Left kidney (tissue), 8 donors: ENCODE measurements around the gene PKP4. TPM values are rescaled to one million over a fixed set of nuclear protein-coding genes. Genes with fewer than 3 reads are reported as not detected.
A peak's percentile ranks its signal among the peaks of the same experiment; 100 is the strongest.
"Not testable (repeated sequence)": the region's sequence is repeated elsewhere in the genome, so short reads cannot be mapped to it uniquely, and the experiment has no call there.

Experiments
- DNase-seq: peaks from one replicate; pipeline ENCODE4 v3.0.0-alpha.2; 2013
- long read RNA-seq, 8 donors: transcript quantifications; one replicate each; lab custom pipeline, GENCODE V29; 2026
- polyA plus RNA-seq: library from polyadenylated mRNA; unstranded; fragments of 120-200 nt; gene quantifications from one replicate; pipeline ENCODE4 v1.2.1, GENCODE V29; 2013; ENCODE audit not compliant: insufficient read length

The PKP4 gene, protein sequence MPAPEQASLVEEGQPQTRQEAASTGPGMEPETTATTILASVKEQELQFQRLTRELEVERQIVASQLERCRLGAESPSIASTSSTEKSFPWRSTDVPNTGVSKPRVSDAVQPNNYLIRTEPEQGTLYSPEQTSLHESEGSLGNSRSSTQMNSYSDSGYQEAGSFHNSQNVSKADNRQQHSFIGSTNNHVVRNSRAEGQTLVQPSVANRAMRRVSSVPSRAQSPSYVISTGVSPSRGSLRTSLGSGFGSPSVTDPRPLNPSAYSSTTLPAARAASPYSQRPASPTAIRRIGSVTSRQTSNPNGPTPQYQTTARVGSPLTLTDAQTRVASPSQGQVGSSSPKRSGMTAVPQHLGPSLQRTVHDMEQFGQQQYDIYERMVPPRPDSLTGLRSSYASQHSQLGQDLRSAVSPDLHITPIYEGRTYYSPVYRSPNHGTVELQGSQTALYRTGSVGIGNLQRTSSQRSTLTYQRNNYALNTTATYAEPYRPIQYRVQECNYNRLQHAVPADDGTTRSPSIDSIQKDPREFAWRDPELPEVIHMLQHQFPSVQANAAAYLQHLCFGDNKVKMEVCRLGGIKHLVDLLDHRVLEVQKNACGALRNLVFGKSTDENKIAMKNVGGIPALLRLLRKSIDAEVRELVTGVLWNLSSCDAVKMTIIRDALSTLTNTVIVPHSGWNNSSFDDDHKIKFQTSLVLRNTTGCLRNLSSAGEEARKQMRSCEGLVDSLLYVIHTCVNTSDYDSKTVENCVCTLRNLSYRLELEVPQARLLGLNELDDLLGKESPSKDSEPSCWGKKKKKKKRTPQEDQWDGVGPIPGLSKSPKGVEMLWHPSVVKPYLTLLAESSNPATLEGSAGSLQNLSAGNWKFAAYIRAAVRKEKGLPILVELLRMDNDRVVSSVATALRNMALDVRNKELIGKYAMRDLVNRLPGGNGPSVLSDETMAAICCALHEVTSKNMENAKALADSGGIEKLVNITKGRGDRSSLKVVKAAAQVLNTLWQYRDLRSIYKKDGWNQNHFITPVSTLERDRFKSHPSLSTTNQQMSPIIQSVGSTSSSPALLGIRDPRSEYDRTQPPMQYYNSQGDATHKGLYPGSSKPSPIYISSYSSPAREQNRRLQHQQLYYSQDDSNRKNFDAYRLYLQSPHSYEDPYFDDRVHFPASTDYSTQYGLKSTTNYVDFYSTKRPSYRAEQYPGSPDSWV
- polyA plus RNA-seq = 200 TPM
- long read RNA-seq, donor 1, transcript PKP4-212 (3 exons, 452 nt) = major isoform, 5 of 31 reads
- long read RNA-seq, donor 1, partial matches to known transcripts = 25 of 31 reads
- long read RNA-seq, donor 1, other reads (novel, unspliced or antisense) = 0 of 31 reads
- long read RNA-seq, donor 2, partial matches to known transcripts = 151 of 156 reads
- long read RNA-seq, donor 2, other reads (novel, unspliced or antisense) = 0 of 156 reads
- long read RNA-seq, donor 3, partial matches to known transcripts = 8 of 14 reads
- long read RNA-seq, donor 3, other reads (novel, unspliced or antisense) = 0 of 14 reads
- long read RNA-seq, donor 4, partial matches to known transcripts = 18 of 19 reads
- long read RNA-seq, donor 4, other reads (novel, unspliced or antisense) = 0 of 19 reads
- long read RNA-seq, donor 5, transcript PKP4-212 (3 exons, 452 nt) = major isoform, 5 of 8 reads
- long read RNA-seq, donor 5, partial matches to known transcripts = 0 of 8 reads
- long read RNA-seq, donor 5, other reads (novel, unspliced or antisense) = 0 of 8 reads
- long read RNA-seq, donor 6, partial matches to known transcripts = 0 of 6 reads
- long read RNA-seq, donor 6, other reads (novel, unspliced or antisense) = 0 of 6 reads
- long read RNA-seq, donor 7, full-length matches to known transcripts = 14 of 31 reads
- long read RNA-seq, donor 7, partial matches to known transcripts = 17 of 31 reads
- long read RNA-seq, donor 7, other reads (novel, unspliced or antisense) = 0 of 31 reads
- long read RNA-seq, donor 8, full-length matches to known transcripts = 4 of 65 reads
- long read RNA-seq, donor 8, partial matches to known transcripts = 61 of 65 reads
- long read RNA-seq, donor 8, other reads (novel, unspliced or antisense) = 0 of 65 reads

DNA sequence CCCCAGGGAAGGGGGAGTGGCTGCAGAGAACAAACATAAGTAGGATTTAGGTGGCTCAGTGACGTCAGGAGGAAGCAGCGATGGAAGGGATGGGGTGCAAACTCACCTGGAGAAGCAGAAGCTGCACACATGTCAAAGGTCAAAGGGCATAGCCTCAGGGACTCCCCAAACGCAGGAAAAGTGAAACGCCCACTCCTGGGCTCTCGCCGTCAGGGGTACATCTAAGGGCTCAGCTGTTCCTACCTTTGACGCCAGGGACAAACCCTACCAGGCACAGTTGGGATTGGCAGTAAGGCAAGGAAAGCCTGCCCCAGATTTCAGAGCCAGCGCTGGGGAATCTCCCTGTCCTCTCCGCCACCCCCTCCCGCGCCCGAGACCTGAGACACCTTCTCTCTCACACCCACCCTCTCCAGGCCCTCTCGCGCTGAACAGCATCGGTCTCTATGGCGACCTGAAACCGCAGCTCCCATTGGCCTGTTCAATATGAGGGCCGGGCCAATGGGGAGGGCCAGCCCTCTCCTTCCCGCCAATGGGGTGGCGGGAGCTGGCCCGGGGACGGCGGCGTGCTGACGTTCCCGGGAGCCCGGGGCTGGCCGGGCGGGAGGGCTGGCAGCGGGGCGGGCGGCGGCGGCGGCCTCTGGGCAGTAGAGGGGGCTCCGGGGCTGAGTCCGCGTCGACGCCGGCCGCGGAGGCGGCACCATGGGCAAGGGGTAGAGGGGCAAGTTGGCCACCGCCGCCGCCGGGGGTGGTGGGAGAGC is at the start of gene PKP4, which contains the start of gene CCDC148:
TSS of gene PKP4 (plus strand) at position 644 of the 758 bp plus-strand sequence. CDS start 76,233 bp downstream, outside the sequence.
TSS of gene CCDC148 (minus strand) at position 445 of the 758 bp plus-strand sequence. CDS start at position 131, 314 bp downstream.
- peak; percentile 95 for DNase-seq

DNA sequence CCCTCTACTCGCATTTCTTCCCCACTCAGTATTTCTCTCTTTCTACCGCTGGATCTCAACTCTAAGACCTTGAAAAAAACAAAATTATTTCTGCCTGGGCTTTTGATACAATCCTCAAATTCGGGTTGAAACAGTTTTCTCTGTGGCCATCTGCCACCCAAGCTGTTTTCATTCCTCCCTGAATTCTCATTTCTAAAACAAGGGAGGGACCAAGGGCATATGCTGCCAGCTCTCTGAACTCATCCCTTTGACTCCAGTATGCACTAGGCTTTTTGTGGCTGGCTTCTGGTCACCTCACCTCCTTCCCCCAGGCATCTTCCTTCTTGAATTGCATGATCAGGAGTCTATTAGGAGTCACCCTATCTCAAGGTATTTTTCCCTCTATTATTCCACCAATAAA is 49.7 kb upstream of the PKP4 start:
- no peak for DNase-seq

DNA sequence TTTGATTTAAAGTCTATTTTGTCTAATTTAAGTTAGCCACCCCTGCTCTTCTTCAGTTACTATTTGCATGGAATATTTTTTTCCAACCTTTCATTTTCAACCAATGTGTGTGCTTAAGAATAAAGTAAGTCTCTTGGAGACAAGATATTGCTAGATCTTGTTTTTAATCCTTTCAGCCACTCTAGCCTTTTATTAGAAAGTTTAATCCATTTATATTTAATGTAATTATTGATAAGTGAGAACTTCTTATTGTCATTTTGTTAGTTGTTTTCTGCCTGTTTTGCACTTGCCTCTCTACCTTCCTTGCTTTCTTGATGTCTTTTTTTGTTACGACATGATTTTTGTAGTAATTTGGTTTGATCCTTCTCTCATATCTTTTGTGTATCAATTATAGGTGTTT is 46.6 kb upstream of the PKP4 start:
- no peak for DNase-seq

DNA sequence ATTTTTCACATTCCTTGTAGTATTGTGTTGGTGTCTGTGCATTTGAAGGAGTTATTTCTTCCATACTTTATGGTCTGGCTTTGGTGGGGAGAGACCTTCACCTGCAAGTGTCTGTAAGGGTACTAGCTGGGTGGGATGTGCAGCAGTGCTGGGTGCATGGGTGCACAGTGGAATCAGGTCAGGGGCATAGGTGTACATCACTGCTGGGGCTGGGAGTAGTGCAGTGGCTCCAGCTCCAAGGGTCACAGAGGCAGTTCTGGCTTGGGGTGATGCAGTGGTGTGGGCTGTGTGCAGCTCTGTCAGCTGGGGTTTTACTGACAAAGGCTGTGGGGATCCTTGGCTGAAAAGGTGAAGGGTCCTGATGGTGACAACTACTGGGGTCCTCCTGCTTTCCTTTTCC is 45.0 kb upstream of the PKP4 start:
- DNase-seq = no peak

GRCh38 chr2:158412206-158412605 is 44.5 kb upstream of the PKP4 start:
- no peak for DNase-seq

DNA sequence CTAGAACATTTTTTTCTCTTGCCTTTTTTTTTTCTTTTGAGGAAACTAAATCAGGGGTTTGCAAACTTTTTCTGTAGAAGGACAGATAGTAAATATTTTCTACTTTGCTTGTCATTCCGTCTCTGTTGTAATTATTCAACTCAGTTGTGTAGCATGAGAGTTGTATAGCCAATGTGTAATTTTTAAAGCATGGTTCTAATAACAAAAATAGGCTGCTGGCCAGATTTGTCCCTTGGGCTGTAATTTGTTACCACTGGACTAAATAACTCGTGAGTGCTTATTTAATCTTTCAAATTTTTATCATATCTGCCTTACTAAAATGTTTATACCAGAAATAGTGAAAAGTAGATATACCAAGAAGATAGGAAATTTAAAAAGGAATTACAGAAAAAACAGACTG is 43.2 kb upstream of the PKP4 start:
- DNase-seq = no peak

GRCh38 chr2:158414538-158414937 is 42.2 kb upstream of the PKP4 start:
- no peak for DNase-seq

DNA sequence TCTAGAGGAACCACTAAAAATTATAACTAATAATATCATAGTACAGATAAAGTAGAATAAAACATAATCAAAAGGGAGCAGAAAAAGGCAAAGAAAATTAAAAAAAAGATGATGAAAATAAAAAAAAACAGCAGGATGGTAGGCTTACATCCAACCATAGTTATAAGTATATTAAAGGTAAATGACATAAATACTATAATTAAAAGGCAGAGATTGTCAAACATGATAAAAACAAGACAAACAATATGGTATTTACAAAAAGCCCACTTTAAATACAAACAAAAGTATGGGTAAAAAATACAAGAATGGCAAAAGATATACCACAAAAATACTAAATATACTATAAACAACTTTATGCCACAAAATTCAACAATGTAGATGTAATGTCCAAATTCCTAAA is 24.6 kb upstream of the PKP4 start:
- no peak for DNase-seq

DNA sequence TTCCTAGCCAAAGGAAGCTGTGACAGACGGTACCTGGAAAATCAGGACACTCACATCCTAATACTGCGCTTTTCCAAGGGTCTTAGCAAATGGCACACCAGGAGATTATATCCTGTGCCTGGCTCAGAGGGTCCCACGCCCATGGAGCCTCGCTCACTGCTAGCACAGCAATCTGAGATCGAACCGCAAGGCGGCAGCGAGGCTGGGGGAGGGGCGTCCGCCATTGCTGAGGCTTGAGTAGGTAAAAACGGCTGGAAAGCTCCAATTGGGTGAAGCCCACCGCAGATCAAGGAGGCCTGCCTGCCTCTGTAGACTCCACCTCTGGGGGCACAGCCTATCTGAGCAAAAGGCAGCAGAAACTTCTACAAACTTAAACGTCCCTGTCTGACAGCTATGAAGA is 23.0 kb upstream of the PKP4 start:
- not testable (repeated sequence) for DNase-seq

- DNase-seq = not testable (repeated sequence)
Measured at GRCh38 chr2:158439062-158439461, 17.7 kb upstream of the PKP4 start.

DNA sequence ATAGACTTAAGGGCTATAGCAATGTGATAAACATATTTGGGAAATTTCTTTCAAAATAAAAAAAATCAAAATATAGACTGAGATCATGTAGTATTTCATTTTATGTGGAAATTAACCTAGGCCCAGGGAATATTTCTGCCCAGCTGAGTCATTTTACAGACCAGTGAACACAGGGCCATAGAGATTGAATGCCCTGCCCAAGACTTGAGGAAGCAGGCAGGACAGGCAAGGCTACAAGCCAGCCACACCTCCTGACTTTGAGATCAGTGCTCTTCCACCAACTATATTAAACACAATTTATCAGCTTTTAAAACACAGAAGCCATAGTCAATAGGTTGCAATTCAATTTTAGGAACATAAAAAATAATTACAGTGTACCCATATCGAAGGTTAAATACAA is 13.1 kb upstream of the PKP4 start:
- no peak for DNase-seq

- peak; percentile 37 for DNase-seq
Measured at GRCh38 chr2:158457092-158457825, 507 bp downstream of the PKP4 start.

- DNase-seq = peak; percentile 86
Measured at GRCh38 chr2:158457826-158458616, 1.3 kb downstream of the PKP4 start.

DNA sequence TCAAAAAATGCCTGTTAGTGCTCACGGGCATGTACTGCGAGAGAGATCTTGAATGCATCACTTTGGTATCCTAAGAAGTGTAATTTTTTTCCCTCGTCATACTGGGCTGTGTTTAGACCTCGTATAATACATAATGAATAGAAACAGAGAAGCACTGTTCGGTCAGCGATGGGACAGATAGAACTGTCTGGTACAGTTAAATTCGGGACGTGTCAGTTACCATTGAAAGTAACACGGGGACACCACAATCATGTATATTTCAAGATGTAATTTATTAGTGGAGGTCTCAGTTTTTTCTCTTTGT is 1.8 kb downstream of the PKP4 start:
- no peak for DNase-seq

DNA sequence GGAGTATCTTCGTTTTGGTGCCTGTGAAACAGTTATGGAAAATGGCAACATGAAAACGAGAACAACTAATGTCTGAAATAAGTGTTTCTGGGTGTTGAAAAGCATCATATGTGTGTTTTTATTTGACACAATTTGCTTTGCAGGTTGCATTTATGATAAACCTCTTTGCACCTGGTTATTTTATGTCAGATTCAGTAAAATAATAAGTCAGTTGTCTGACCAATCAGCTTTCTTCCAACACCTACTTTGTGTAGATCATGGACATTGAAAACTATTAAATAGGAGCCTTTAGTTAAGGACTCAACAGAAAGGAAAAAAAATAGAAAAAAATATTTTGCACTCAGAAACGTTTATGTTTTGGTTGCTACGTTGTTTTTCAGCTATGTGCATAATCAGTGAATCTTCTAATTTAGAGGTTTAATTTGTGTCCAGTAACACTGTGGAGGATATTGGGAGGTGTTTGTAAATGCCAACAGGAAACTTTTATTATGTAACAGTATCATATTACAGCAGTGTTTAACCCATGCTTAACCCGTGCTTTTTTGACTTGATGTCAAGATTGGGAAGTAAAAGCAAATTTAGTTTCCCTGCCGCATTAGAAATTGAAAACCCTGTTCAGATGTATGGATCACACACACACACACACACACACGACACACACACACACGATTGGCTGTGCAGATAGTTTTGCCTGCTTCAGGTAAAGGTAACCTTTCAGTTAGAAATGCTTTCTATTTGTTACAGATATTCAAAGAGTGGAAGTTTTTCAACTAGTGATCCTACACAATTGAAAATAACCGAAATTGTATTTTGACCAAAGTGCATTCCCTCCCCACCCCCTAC is 2.6 kb downstream of the PKP4 start:
- no peak for DNase-seq

DNA sequence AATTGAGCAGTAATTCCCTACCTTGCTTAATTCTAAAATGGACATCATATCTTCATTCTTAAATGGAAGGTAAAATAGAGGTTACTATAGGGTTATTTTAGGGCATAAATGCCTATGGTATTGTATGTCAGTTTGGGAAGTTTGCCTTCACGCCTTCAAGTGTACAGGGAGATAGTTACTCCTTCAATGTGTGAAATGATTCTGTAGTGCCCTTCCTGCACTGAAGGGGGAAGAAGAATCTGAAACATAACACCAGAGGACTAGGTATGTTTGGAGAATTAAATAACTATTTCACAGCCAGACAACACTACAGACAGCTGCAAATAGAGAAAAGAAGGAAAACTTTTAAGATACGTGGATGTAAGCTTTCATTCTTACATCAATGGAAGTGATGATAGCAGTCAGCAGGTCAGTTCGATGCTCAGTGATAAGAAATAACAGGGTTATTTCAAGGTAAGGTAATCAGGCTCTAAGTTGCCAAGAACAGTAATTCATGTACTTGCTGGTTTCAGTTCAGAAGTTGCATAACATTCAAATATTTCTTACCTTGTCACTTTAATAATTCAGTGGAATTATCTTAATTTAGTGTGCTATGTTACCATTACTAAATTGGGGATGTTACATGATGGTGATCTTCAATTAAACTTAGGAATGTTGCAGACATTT is 4.0 kb downstream of the PKP4 start:
- DNase-seq = no peak
